Measurements from ENCODE around the gene EGLN1.

EGLN1 gene

DNA sequence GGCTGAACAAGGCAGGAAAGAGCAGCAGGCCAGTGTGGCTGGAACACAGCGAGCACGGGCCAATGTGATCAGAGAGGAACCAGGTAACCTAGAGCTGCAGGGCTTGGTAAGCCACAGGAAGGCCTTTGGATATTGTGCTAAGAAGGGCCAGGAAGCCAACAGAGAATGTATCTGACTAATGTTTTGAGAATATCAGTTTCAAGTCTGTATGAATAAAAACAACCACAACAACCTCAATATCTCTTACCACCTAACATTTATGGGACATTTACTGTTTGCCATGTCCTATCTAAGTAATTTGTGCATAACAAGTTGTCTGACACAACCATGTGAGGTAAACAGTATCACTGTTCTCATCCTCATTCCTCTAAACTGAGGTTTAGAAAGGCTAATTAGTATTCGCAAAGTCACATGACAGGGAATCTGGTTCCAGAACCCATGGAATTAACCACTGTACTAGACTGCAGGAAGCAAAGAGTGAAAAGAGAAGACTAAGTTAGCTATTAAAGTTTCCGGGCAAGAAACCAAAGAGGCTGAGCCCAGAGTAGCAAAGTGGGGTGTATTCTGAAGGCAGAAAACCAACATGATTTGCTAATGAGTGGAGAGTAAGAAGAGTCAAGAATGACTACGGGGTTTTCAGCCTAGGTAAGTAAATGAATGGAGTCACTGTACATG, 45.1 kb downstream of the EGLN1 start:
- TF ChIP-seq, protein P1, sequence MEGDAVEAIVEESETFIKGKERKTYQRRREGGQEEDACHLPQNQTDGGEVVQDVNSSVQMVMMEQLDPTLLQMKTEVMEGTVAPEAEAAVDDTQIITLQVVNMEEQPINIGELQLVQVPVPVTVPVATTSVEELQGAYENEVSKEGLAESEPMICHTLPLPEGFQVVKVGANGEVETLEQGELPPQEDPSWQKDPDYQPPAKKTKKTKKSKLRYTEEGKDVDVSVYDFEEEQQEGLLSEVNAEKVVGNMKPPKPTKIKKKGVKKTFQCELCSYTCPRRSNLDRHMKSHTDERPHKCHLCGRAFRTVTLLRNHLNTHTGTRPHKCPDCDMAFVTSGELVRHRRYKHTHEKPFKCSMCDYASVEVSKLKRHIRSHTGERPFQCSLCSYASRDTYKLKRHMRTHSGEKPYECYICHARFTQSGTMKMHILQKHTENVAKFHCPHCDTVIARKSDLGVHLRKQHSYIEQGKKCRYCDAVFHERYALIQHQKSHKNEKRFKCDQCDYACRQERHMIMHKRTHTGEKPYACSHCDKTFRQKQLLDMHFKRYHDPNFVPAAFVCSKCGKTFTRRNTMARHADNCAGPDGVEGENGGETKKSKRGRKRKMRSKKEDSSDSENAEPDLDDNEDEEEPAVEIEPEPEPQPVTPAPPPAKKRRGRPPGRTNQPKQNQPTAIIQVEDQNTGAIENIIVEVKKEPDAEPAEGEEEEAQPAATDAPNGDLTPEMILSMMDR (IDR thresholded peaks at IDR 0.05; ENCODE audit: insufficient read depth, low read length, poor library complexity, severe bottlenecking) = no peak
- DNase-seq (ENCODE audit: extremely low read depth, insufficient read length) = no peak
- Histone ChIP-seq H3K4me3 (replicated peaks; ENCODE audit: low read depth, low read length) (no peak overlapping the region), H3K36me3 (ENCODE audit: control insufficient read depth, insufficient read depth, low read length) (no peaks in the 10 kb centered on the region), H3K27me3 (replicated peaks; ENCODE audit: control insufficient read depth, insufficient read depth, low read length) (no peaks in the 10 kb centered on the region)

DNA sequence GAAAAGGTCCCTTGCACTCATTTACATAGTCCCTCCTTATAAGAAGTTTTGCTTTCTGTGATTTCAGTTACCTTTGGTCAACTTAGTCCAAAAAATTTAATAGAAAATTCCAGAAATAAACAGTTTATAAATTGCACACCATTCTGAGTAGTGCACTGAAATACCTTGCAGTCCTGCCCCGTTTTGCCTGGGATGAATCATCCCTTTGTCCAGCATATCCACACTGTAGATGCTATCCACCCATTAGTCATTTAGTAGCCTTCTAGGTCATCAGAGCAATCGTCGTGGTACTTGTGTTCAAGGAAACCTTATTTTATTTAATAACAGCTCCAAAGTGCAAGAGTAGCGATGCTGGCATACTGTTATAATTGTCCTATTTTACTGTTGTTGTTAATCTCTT, 46.0 kb downstream of the EGLN1 start:
- no peak for DNase-seq (ENCODE audit: extremely low read depth, insufficient read length)
- H3K36me3 ChIP-seq (ENCODE audit: control insufficient read depth, insufficient read depth, low read length) = peaks cover 2% of the 10 kb centered on the region; the same call in 1 of the 2 replicates
- no peaks in the 10 kb centered on the region for H3K27me3 ChIP-seq (replicated peaks; ENCODE audit: control insufficient read depth, insufficient read depth, low read length)
- H3K4me3 ChIP-seq (replicated peaks; ENCODE audit: low read depth, low read length) = no peak overlapping the region
- TF ChIP-seq, protein P1 (IDR thresholded peaks at IDR 0.05; ENCODE audit: insufficient read depth, low read length, poor library complexity, severe bottlenecking) = no peak

DNA sequence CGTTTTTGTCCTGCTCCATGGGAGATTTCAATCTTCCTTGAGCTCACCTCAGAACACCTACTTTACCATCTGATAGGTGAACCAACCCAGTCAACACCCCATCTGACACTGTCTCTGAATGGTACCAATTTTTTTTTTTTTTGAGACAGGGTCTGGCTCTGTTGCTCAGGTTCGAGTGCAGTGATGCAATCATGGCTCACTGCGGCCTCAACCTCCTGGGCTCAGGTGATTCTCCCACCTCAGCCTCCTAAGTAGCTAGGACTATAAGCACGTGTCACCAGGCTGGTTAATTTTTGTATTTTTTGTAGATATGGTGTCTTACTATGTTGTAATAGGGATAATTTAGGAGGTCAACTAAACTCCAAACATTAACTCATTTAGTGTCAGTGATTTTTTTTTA, 47.7 kb downstream of the EGLN1 start:
- TF ChIP-seq, protein P1 (IDR thresholded peaks at IDR 0.05; ENCODE audit: insufficient read depth, low read length, poor library complexity, severe bottlenecking) = no peak
- DNase-seq (ENCODE audit: extremely low read depth, insufficient read length) = no peak
- peaks cover 2% of the 10 kb centered on the region; the same call in 1 of the 2 replicates for H3K36me3 ChIP-seq (ENCODE audit: control insufficient read depth, insufficient read depth, low read length)

GRCh38 chr1:231372501-231372900, 49.6 kb downstream of the EGLN1 start:
- Histone ChIP-seq H3K4me3 (replicated peaks; ENCODE audit: low read depth, low read length) (no peak overlapping the region), H3K36me3 (ENCODE audit: control insufficient read depth, insufficient read depth, low read length) (peaks cover 2% of the 10 kb centered on the region; the same call in 1 of the 2 replicates), H3K27me3 (replicated peaks; ENCODE audit: control insufficient read depth, insufficient read depth, low read length) (no peaks in the 10 kb centered on the region)
- TF ChIP-seq, protein P1 (IDR thresholded peaks at IDR 0.05; ENCODE audit: insufficient read depth, low read length, poor library complexity, severe bottlenecking) = no peak
- no peak for DNase-seq (ENCODE audit: extremely low read depth, insufficient read length)

More for the DNA sequence above, 47.7 kb downstream of the EGLN1 start:
- no peak overlapping the region for H3K4me3 ChIP-seq (replicated peaks; ENCODE audit: low read depth, low read length)
- H3K27me3 ChIP-seq (replicated peaks; ENCODE audit: control insufficient read depth, insufficient read depth, low read length) = no peaks in the 10 kb centered on the region

- TF ChIP-seq, protein P1 (IDR thresholded peaks at IDR 0.05; ENCODE audit: insufficient read depth, low read length, poor library complexity, severe bottlenecking) = no peak
- Histone ChIP-seq H3K27me3 (replicated peaks; ENCODE audit: control insufficient read depth, insufficient read depth, low read length) (no peaks in the 10 kb centered on the region), H3K36me3 (ENCODE audit: control insufficient read depth, insufficient read depth, low read length) (peaks cover 2% of the 10 kb centered on the region; the same call in 1 of the 2 replicates), H3K4me3 (replicated peaks; ENCODE audit: low read depth, low read length) (no peak overlapping the region)
- no peak for DNase-seq (ENCODE audit: extremely low read depth, insufficient read length)
Observed at GRCh38 chr1:231369282-231369681, 52.8 kb downstream of the EGLN1 start.
